Measurements from ENCODE around the gene PHYHD1. TPM values are rescaled to one million over a fixed set of nuclear protein-coding genes. Genes with fewer than 3 reads are reported as not detected.

Gene PHYHD1
- total RNA-seq, 1 donor from 2014 or later: 3.4 TPM

DNA sequence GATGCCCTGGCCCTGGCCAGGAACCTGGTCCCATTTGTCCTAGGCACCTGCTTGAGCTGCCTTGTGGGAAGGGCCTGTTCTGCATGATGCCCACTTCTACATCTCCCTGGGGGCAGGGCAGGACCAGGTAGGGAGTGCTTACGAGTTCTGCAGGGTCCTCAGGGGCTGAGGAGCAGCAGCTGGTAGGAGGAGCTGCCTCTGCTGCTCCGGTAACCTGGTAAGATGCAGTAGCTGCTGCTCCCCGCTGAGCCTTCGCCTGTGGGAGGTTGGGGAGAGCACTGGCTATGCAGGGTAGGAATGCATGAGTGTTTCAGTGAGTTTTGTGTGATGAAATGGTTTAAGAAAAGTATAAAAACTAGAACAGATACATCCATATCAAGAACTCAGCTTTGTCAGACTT lies 25.2 kb upstream of the PHYHD1 start:
- Mint-ChIP-seq H3K27ac (ENCODE audit: unreplicated experiment) (no peak overlapping the region), H3K9me3 (ENCODE audit: low read depth) (no peaks in the 10 kb centered on the region), H3K27me3 (ENCODE audit: low read depth) (no peaks in the 10 kb centered on the region), H3K4me3 (ENCODE audit: unreplicated experiment) (no peak overlapping the region), H3K4me1 (ENCODE audit: low read depth) (peaks cover 53% of the 10 kb centered on the region), H3K36me3 (ENCODE audit: low read depth) (peaks cover 10% of the 10 kb centered on the region)
- no peak for DNase-seq (ENCODE audit: low spot score)
- TF ChIP-seq, protein P1, sequence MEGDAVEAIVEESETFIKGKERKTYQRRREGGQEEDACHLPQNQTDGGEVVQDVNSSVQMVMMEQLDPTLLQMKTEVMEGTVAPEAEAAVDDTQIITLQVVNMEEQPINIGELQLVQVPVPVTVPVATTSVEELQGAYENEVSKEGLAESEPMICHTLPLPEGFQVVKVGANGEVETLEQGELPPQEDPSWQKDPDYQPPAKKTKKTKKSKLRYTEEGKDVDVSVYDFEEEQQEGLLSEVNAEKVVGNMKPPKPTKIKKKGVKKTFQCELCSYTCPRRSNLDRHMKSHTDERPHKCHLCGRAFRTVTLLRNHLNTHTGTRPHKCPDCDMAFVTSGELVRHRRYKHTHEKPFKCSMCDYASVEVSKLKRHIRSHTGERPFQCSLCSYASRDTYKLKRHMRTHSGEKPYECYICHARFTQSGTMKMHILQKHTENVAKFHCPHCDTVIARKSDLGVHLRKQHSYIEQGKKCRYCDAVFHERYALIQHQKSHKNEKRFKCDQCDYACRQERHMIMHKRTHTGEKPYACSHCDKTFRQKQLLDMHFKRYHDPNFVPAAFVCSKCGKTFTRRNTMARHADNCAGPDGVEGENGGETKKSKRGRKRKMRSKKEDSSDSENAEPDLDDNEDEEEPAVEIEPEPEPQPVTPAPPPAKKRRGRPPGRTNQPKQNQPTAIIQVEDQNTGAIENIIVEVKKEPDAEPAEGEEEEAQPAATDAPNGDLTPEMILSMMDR (IDR thresholded peaks at IDR 0.05): no peak

DNA sequence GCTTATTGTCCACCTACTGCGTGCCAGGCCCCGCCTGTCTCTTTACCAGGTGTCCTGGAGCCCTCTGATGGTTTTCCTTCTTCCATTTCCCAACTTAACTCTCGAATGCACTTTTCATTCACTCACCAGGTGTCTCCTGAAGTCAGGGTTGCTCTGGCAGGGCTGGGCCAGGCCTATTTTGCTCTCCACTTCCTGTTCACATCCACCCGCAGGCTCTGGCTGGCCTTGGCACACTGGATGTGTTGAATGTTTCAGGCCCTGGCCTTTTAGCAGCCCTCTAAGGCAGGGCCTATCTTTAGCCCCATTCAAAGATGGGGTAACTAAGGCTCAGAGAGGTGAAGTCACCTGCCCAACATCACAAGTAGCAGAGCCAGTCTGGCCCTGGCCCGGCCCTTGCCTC lies 22.4 kb upstream of the PHYHD1 start:
- no peak overlapping the region for H3K4me3 Mint-ChIP-seq (ENCODE audit: unreplicated experiment)
- DNase-seq (ENCODE audit: low spot score): no peak
- no peaks in the 10 kb centered on the region for H3K9me3 Mint-ChIP-seq (ENCODE audit: low read depth)
- no peaks in the 10 kb centered on the region for H3K27me3 Mint-ChIP-seq (ENCODE audit: low read depth)
- no peak overlapping the region for H3K27ac Mint-ChIP-seq (ENCODE audit: unreplicated experiment)
- H3K4me1 Mint-ChIP-seq (ENCODE audit: low read depth): peaks cover 47% of the 10 kb centered on the region
- H3K36me3 Mint-ChIP-seq (ENCODE audit: low read depth): peaks cover 9% of the 10 kb centered on the region
- TF ChIP-seq, protein P1 (IDR thresholded peaks at IDR 0.05): no peak

DNA sequence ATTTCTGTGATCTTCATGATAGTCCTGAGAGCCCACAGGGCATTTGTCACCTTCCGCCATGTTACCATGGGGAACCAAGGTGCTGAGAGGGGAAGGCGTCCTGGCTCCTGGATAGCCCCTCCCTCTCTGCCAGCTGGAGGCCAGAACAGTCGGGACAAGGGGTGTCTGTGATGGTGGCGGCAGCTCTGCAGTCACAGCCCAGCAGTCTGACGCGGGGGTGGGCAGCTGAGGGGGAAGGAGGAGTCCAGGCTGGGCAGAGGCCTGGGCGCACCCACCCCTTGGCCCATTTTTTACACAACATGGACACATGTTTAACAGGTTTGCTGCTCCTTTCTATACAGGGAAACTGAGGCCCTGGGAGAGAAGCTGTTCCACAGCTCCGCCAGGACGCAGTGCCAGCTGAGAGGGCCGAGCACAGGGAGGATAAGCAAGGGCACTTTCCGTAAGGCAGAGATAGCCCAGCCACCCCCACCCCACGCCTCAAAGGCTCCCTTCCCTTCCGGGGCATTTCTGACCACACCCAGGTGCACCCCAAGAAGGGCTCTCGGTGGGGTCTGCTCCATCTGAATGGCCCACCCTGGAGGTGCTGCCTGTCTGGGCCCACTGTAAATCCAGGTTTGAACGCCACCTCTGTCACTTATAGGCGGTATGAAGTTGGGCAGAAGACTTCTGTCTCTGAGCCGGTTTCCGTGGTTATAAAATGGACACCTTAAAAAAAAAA lies 21.8 kb upstream of the PHYHD1 start:
- H3K9me3 Mint-ChIP-seq (ENCODE audit: low read depth): no peaks in the 10 kb centered on the region
- H3K36me3 Mint-ChIP-seq (ENCODE audit: low read depth): peaks cover 8% of the 10 kb centered on the region
- TF ChIP-seq, protein P1 (IDR thresholded peaks at IDR 0.05): no peak
- H3K4me3 Mint-ChIP-seq (ENCODE audit: unreplicated experiment): no peak overlapping the region
- no peaks in the 10 kb centered on the region for H3K27me3 Mint-ChIP-seq (ENCODE audit: low read depth)
- H3K4me1 Mint-ChIP-seq (ENCODE audit: low read depth): peaks cover 49% of the 10 kb centered on the region
- DNase-seq (ENCODE audit: low spot score): no peak
- H3K27ac Mint-ChIP-seq (ENCODE audit: unreplicated experiment): no peak overlapping the region

DNA sequence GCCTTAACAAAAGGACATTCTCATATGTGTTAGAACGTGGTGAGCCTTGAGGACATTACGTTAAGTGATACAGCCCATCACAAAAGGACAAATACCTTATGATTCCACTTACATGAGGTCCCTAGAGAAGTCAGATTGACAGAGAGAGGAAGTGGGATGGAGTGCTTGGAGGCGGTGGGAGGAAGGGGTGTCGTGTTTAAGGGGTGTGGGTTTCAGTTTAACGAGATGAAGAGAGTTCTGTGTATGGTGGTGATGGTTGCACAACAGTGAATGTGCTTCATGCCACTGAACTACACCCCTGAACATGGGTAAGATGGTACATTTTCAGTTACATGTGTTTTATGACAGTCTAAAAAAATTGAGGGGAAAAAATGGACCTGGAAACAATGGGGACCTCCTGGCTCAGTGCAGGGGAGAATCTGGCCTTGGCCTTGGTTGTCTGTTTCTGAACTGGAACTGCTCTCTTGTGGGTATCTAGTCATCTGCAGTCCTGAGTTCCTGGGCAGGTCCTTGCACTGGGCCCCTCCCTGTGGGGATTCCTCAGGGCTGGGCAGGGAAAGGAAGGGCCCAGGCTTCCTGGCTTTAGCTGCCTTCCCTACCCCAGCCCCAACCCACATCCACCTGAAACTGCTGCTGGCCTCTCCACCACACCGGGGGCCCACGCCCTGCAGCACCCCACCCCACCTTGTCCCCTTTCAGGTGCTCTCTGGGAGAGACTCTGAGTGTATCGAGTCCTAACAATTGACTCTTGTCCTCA lies 21.0 kb upstream of the PHYHD1 start:
- no peak for DNase-seq (ENCODE audit: low spot score)
- Mint-ChIP-seq H3K27me3 (ENCODE audit: low read depth) (no peaks in the 10 kb centered on the region), H3K9me3 (ENCODE audit: low read depth) (no peaks in the 10 kb centered on the region), H3K27ac (ENCODE audit: unreplicated experiment) (no peak overlapping the region), H3K4me1 (ENCODE audit: low read depth) (peaks cover 51% of the 10 kb centered on the region), H3K36me3 (ENCODE audit: low read depth) (peaks cover 8% of the 10 kb centered on the region), H3K4me3 (ENCODE audit: unreplicated experiment) (no peak overlapping the region)
- TF ChIP-seq, protein P1 (IDR thresholded peaks at IDR 0.05): no peak

DNA sequence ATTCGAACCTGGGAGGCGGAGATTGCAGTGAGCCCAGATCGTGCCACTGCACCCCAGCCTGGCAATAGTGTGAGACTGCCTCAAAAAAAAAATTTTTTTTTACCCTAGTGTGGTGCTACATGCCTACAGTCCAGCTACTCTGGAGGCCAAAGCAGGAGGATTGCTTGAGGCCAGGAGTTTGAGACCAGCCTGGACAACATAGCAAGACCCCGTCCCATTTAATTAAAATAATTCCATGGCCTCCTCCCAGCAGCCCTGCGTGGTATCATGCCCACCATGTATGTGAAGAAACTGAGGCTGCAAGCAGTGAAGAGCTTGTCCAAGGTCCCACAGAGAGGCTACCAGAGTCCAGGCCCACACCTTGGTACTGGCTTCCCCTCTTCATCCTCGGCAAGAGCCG lies 19.4 kb upstream of the PHYHD1 start:
- Mint-ChIP-seq H3K27me3 (ENCODE audit: low read depth) (no peaks in the 10 kb centered on the region), H3K4me1 (ENCODE audit: low read depth) (peaks cover 36% of the 10 kb centered on the region)

More for the DNA sequence above, 19.4 kb upstream of the PHYHD1 start:
- DNase-seq (ENCODE audit: low spot score): no peak
- peaks cover 4% of the 10 kb centered on the region for H3K36me3 Mint-ChIP-seq (ENCODE audit: low read depth)
- H3K27ac Mint-ChIP-seq (ENCODE audit: unreplicated experiment): no peak overlapping the region
- TF ChIP-seq, protein P1 (IDR thresholded peaks at IDR 0.05): no peak
- H3K4me3 Mint-ChIP-seq (ENCODE audit: unreplicated experiment): no peak overlapping the region
- H3K9me3 Mint-ChIP-seq (ENCODE audit: low read depth): no peaks in the 10 kb centered on the region
